Upper lobe of right lung (tissue), 1 donor: Measurements from ENCODE around the gene CYBA. TPM values are rescaled to one million over a fixed set of nuclear protein-coding genes. Genes with fewer than 3 reads are reported as not detected.

Experiments
- ATAC-seq: fragments of 200-7000 bp; cut with Tn5 transposase; one replicate; pipeline ENCODE4 v1.9.1; 2020; ENCODE audit warnings: mild to moderate bottlenecking, moderate library complexity
- DNase-seq: peaks from one replicate; pipeline ENCODE4 v3.0.0-alpha.2; 2020
- H3K27ac ChIP-seq: fragments of 200-600 bp; one replicate; pipeline ENCODE4 v1.8.0; 2022
- H3K27me3 ChIP-seq: fragments of 200-600 bp; one replicate; pipeline ENCODE4 v1.8.0; 2022; ENCODE audit warnings: mild to moderate bottlenecking
- H3K36me3 ChIP-seq: fragments of 200-600 bp; one replicate; pipeline ENCODE4 v1.8.0; 2022
- H3K4me1 ChIP-seq: fragments of 200-600 bp; one replicate; pipeline ENCODE4 v1.8.0; 2022
- H3K4me3 ChIP-seq: fragments of 200-600 bp; one replicate; pipeline ENCODE4 v1.8.0; 2022; ENCODE audit warnings: mild to moderate bottlenecking
- H3K9me3 ChIP-seq: fragments of 200-600 bp; one replicate; pipeline ENCODE4 v1.8.0; 2022
- intact Hi-C: fragments of 100-400 bp; cut with DNase I; formaldehyde crosslinking; loops from one replicate; pipeline ENCODE4 v1.11.0; 2022
- total RNA-seq: library from RNA; stranded (reverse); fragmentation: NEBNext Ultra II Directional; extraction: Animal tissue kit (Norgen Biotek cat#: 25700); gene quantifications from one replicate; pipeline ENCODE4 v1.2.1, GENCODE V29; 2021
- TF ChIP-seq, protein P1 (sequence below): fragments of 200-600 bp; IDR thresholded peaks from one replicate; pipeline ENCODE4 v1.8.0; 2022; ENCODE audit warnings: antibody characterized with exemption
- donor health status: DM: no; HTN: yes; CAD: no; lungs with severe emphysema.

The CYBA gene
- total RNA-seq, 1 donor from 2014 or later, result 257 TPM

DNA sequence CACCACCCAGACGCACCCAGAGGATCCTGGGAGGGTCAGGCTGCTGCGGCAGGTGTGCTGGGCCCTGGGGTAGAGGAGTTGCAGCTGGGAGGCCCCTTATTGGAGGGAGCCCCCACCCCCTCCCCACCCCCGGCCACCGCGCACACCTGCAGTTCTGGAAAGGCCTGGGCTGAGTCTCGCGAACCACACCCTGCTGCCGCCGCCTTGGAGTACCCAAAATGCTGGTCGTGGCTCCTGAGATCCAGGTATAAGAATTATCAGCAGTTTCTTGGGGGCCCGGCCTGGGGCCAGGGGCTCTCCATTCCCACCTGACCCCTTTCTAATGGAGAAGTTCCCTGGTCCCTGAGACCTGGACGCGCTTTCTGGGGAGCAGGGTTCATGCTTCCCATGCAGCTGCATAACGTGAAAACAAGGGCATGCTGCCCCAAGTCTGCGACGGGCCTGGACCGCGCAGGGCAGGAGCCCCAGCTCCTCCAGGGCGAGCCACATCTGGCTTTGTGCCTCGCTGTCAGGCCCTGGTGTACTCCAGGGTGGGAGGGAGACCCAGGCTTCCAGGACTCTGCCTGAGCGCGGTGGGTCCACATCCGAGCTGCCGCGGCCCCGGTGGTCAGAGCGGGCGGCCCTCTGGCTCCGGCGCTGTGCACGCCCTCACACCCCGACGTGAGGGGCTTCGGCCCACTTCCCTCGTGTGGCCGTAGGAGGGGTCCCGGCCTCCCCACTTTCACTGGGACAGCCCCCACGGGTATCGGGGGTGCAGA, 42.7 kb upstream of the CYBA start:
- intact Hi-C loops, result no loop called here

DNA sequence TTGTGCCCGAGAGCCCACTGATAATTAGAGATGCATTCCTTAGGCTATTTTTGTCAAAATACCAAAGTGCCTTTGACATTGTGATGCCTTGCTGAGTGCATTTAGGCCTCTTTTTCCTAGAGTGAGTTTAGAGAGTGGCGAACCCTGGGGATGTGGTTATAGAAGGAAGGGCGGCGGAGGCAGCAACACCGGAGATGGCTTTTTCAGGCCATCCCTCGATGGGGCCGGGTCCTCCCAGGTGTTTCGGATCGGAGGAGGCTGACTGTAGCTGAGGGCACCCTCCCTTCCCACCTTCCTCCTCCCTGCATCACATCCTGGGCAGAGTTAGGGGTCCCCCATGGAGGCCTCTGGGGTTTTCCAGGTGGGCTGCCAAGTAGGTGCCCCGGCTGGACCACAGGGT, 42.0 kb upstream of the CYBA start:
- no peak overlapping the region for H3K4me3 ChIP-seq
- no peak overlapping the region for H3K27ac ChIP-seq
- H3K4me1 ChIP-seq, result peaks cover 8% of the 10 kb centered on the region
- no peak for ATAC-seq
- no peaks in the 10 kb centered on the region for H3K9me3 ChIP-seq
- intact Hi-C loops, result no loop called here
- peaks cover 12% of the 10 kb centered on the region for H3K27me3 ChIP-seq
- peaks cover 16% of the 10 kb centered on the region for H3K36me3 ChIP-seq
- DNase-seq, result no peak
- TF ChIP-seq, protein P1, sequence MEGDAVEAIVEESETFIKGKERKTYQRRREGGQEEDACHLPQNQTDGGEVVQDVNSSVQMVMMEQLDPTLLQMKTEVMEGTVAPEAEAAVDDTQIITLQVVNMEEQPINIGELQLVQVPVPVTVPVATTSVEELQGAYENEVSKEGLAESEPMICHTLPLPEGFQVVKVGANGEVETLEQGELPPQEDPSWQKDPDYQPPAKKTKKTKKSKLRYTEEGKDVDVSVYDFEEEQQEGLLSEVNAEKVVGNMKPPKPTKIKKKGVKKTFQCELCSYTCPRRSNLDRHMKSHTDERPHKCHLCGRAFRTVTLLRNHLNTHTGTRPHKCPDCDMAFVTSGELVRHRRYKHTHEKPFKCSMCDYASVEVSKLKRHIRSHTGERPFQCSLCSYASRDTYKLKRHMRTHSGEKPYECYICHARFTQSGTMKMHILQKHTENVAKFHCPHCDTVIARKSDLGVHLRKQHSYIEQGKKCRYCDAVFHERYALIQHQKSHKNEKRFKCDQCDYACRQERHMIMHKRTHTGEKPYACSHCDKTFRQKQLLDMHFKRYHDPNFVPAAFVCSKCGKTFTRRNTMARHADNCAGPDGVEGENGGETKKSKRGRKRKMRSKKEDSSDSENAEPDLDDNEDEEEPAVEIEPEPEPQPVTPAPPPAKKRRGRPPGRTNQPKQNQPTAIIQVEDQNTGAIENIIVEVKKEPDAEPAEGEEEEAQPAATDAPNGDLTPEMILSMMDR, result no peak

More for the DNA sequence above, 42.7 kb upstream of the CYBA start:
- TF ChIP-seq, protein P1, result no peak
- no peak for DNase-seq
- no peak overlapping the region for H3K4me3 ChIP-seq
- peaks cover 8% of the 10 kb centered on the region for H3K4me1 ChIP-seq
- no peaks in the 10 kb centered on the region for H3K9me3 ChIP-seq
- H3K36me3 ChIP-seq, result peaks cover 23% of the 10 kb centered on the region
- peaks cover 12% of the 10 kb centered on the region for H3K27me3 ChIP-seq
- no peak overlapping the region for H3K27ac ChIP-seq
- ATAC-seq, result no peak

DNA sequence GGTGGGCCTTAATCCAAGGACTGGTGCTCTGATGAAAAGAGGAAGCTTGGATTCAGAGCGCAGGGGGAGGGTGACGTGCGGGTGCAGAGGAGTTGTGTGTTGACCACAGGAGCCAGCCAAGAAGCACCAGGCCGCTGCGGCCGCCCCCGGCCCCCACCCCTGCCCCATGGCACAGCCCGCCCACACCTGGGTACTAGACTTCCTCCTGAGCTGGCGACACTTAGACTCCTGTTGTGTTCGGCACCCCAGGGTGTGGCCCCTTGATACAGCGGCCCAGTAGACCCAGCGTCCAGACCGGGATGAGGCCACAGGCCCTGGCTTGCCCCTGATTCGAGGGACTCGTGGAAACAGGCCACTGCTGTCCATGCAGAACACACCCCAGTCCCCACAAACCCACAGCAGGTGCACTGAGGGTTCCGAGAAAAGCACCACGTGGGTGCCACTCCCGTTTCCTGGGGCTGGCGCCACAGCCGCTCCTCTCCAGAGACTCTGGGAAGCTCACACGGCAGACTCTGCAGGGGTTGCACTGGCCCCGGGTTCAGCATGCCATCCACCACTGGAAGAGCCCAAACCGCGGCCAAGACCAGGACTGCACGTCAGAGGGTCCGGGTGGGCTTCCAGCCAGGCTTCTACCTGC, 41.2 kb upstream of the CYBA start:
- Histone ChIP-seq H3K9me3 (no peaks in the 10 kb centered on the region), H3K4me1 (peaks cover 13% of the 10 kb centered on the region), H3K36me3 (peaks cover 8% of the 10 kb centered on the region), H3K27ac (no peak overlapping the region), H3K27me3 (peaks cover 12% of the 10 kb centered on the region), H3K4me3 (no peak overlapping the region)
- DNase-seq (peak; percentile 91), ATAC-seq (peak; percentile 79)
- TF ChIP-seq, protein P1, result no peak
- intact Hi-C loops, result no loop called here

DNA sequence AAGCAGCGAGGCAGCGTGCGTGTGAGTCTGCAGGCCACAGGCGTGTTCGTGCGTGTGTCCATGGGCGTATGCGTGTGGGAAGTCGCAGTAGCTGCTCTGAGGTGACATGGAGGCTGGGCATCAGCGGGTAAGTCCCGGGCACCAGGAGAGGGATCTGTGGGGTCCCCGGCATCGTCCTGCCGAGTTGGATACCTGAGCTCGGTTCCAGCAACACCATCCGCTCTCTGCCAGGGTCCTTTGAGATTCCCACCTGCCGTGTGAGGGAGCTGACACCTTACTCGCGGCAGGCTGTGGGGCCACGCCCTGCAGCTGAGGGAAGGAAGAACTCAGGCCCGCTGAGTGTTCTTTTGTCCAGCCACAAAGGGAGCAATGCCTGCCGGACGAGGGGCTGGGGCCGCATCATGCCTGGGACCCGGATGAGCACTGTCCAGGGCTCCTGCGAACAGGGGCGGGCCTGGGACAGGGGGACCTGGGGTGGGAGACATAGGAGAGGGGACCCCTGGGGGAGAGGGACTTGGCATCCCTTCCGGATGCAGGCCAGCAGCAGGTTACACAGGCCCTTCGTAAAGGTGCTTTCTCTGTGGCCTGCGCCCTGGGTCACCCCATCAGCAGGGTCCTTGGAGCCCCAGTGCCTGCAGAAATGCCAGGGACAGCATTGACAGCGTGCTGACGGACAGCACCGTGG, 40.4 kb upstream of the CYBA start:
- intact Hi-C loops, result no loop called here
- peaks cover 12% of the 10 kb centered on the region for H3K27me3 ChIP-seq
- DNase-seq (peak; percentile 65), ATAC-seq (no peak)
- TF ChIP-seq, protein P1, result no peak
- peaks cover under 1% of the 10 kb centered on the region for H3K36me3 ChIP-seq
- no peak overlapping the region for H3K27ac ChIP-seq
- H3K4me1 ChIP-seq, result peaks cover 20% of the 10 kb centered on the region
- no peaks in the 10 kb centered on the region for H3K9me3 ChIP-seq
- H3K4me3 ChIP-seq, result no peak overlapping the region

DNA sequence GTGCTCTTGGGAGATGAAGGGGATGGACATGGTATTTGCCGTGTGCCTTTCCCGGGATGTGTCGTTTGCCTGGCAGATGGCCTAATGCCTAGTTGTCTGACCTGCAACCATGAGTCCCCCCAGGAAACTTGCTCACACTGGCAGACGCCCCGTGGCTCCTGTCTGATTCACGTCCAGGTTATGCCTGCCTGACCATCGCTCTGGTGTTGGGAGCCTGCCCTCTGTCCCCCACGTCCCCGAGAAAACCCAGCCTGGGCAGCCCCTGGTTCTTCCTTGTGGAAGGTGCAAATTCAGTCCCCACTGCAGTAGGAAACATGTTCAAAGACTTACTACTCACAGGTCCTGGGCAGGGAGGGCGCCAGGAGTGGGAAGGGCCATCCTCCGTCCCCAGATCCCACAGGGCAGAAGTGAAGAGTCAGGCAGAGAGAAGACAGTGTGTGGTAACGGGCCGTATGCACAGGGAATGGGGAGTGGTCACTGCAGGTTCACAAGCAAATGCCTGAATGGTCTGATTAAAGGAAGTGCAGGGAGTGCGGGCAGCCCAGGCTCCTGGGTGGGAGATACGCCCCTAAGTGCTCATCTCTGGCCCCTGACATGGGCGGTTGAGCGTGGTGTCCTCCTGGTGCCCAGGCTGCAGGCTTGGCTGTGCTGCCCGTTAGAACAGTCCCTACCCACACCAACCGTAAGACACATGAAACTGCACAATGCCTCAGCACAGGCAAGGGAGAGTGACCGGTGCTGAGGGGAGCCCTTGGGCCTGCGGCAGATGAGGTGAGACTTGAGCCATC, 39.7 kb upstream of the CYBA start:
- H3K9me3 ChIP-seq, result no peaks in the 10 kb centered on the region
- intact Hi-C loops, result no loop called here

More for the DNA sequence above, 39.7 kb upstream of the CYBA start:
- no peak for DNase-seq
- TF ChIP-seq, protein P1, result no peak
- ATAC-seq, result no peak
- H3K27ac ChIP-seq, result no peak overlapping the region
- peaks cover 12% of the 10 kb centered on the region for H3K27me3 ChIP-seq
- no peaks in the 10 kb centered on the region for H3K36me3 ChIP-seq
- no peak overlapping the region for H3K4me3 ChIP-seq
- peaks cover 26% of the 10 kb centered on the region for H3K4me1 ChIP-seq
